Measurements from ENCODE around the gene POU3F1.
"Not testable (repeated sequence)": the region's sequence is repeated elsewhere in the genome, so short reads cannot be mapped to it uniquely, and the experiment has no call there.

The POU3F1 gene

DNA sequence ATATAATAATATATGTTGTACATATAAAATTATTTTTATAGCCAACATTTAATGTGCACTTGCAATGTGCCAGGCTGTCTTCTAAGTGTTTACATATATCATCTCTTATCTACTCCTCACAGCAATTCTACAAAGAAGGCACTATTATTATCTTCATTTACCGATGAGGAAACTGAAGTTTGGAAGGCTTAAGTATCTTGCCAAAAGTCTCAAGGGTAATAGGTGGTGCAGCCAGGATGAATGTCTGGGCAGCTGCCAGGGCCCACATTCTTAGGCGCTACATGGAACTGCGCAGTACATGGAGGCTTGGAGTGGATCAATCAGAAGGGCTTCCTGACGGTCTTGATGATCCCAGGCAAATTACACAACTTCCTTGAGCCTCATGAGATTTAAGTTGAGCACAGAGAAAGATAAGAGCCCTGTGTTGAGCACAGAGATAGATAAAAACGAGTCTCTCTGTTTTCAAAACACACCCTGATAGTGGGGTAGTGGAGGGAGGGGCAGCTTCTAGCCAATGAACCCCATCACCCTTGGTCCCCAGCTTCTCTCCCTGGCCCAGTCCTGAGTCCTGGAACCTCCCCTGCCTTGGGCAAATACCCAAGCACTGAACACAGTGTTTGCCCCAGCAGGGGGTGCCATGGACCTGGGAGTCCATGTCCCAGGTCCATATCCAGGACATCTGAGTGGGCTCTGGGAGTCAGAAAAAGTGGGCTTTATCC lies 9.2 kb downstream of the POU3F1 start:
- no peaks in the 10 kb centered on the region for H3K27me3 ChIP-seq (ENCODE audit: low read depth, low read length)
- TF ChIP-seq CTCF (IDR thresholded peaks at IDR 0.05; ENCODE audit: low read depth, low read length) (peak; percentile 39), EZH2phosphoT487 (IDR thresholded peaks at IDR 0.05; ENCODE audit: low read depth) (no peak)

DNA sequence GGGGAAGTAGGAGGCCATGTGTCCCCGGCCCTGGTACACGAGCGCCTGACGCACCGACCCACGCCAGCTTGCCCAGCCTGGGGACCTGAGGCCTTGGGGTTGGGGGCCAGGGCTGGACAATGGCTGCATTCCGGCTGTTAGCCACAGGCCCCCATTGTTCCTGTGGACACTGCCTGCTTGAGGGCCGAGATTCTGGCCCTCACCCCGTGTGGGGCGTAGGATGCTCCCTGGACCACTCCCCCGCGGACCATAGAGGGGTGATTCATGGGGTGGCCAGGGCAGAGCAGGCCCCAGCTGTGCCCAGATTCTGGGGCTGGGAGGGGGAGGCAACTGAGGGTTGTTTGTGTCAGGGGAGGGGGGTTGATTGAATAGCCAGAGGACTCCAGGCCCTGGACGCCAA lies 11.7 kb downstream of the POU3F1 start:
- TF ChIP-seq CTCF (IDR thresholded peaks at IDR 0.05; ENCODE audit: low read depth, low read length) (no peak), EZH2phosphoT487 (IDR thresholded peaks at IDR 0.05; ENCODE audit: low read depth) (no peak)
- no peaks in the 10 kb centered on the region for H3K27me3 ChIP-seq (ENCODE audit: low read depth, low read length)
- H3K4me3 ChIP-seq (ENCODE audit: low read length) = no peak overlapping the region
- H3K9me3 ChIP-seq (ENCODE audit: insufficient read depth, low read length) = no peaks in the 10 kb centered on the region
- H2AFZ ChIP-seq (ENCODE audit: low read depth, low read length) = no peak overlapping the region
- peaks cover 91% of the 10 kb centered on the region for H3K79me2 ChIP-seq (ENCODE audit: low read length)
- no peaks in the 10 kb centered on the region for H3K36me3 ChIP-seq (replicated peaks; ENCODE audit: low read depth, low read length)
- H4K20me1 ChIP-seq (ENCODE audit: insufficient read depth, low read length) = no peaks in the 10 kb centered on the region
- H3K4me1 ChIP-seq (ENCODE audit: low read length) = peaks cover 68% of the 10 kb centered on the region
- no peak overlapping the region for H3K9ac ChIP-seq (ENCODE audit: low read length)
- no peak overlapping the region for H3K4me2 ChIP-seq (ENCODE audit: low read length)
- H3K27ac ChIP-seq (ENCODE audit: low read length) = no peak overlapping the region

More for the DNA sequence above, 9.2 kb downstream of the POU3F1 start:
- Histone ChIP-seq H3K4me3 (ENCODE audit: low read length) (no peak overlapping the region), H3K4me2 (ENCODE audit: low read length) (no peak overlapping the region), H3K27ac (ENCODE audit: low read length) (peak overlapping the region; percentile 43; the same call in 1 of the 2 replicates), H4K20me1 (ENCODE audit: insufficient read depth, low read length) (no peaks in the 10 kb centered on the region), H3K4me1 (ENCODE audit: low read length) (peaks cover 66% of the 10 kb centered on the region), H3K9ac (ENCODE audit: low read length) (no peak overlapping the region), H2AFZ (ENCODE audit: low read depth, low read length) (no peak overlapping the region), H3K9me3 (ENCODE audit: insufficient read depth, low read length) (no peaks in the 10 kb centered on the region), H3K79me2 (ENCODE audit: low read length) (peaks cover 93% of the 10 kb centered on the region), H3K36me3 (replicated peaks; ENCODE audit: low read depth, low read length) (peaks cover 13% of the 10 kb centered on the region)

- not testable (repeated sequence) for H3K9me3 ChIP-seq (ENCODE audit: insufficient read depth, low read length); H3K4me3 ChIP-seq (ENCODE audit: low read length); H3K36me3 ChIP-seq (replicated peaks; ENCODE audit: low read depth, low read length); H3K27me3 ChIP-seq (ENCODE audit: low read depth, low read length); H2AFZ ChIP-seq (ENCODE audit: low read depth, low read length); H3K4me2 ChIP-seq (ENCODE audit: low read length); H3K27ac ChIP-seq (ENCODE audit: low read length); H3K9ac ChIP-seq (ENCODE audit: low read length); H4K20me1 ChIP-seq (ENCODE audit: insufficient read depth, low read length)
- peaks cover 86% of the 10 kb centered on the region for H3K79me2 ChIP-seq (ENCODE audit: low read length)
- peaks cover 65% of the 10 kb centered on the region for H3K4me1 ChIP-seq (ENCODE audit: low read length)
These were observed 13.6 kb downstream of the POU3F1 start for GRCh38 chr1:38032992-38033391.

GRCh38 chr1:38031513-38031866 lies 15.1 kb downstream of the POU3F1 start:
- no peak overlapping the region for H3K4me3 ChIP-seq (ENCODE audit: low read length)
- no peak overlapping the region for H2AFZ ChIP-seq (ENCODE audit: low read depth, low read length)
- no peaks in the 10 kb centered on the region for H4K20me1 ChIP-seq (ENCODE audit: insufficient read depth, low read length)
- H3K9ac ChIP-seq (ENCODE audit: low read length) = peak overlapping the region; percentile 89
- H3K27ac ChIP-seq (ENCODE audit: low read length) = peak overlapping the region; percentile 100
- no peaks in the 10 kb centered on the region for H3K9me3 ChIP-seq (ENCODE audit: insufficient read depth, low read length)
- H3K4me2 ChIP-seq (ENCODE audit: low read length) = peak overlapping the region; percentile 82; the same call in 1 of the 2 replicates
- no peak for TF ChIP-seq CTCF (IDR thresholded peaks at IDR 0.05; ENCODE audit: low read depth, low read length)
- TF ChIP-seq EZH2phosphoT487 (IDR thresholded peaks at IDR 0.05; ENCODE audit: low read depth) = no peak
- H3K36me3 ChIP-seq (replicated peaks; ENCODE audit: low read depth, low read length) = no peaks in the 10 kb centered on the region
- H3K4me1 ChIP-seq (ENCODE audit: low read length) = peaks cover 70% of the 10 kb centered on the region
- H3K79me2 ChIP-seq (ENCODE audit: low read length) = peaks cover 86% of the 10 kb centered on the region
- H3K27me3 ChIP-seq (ENCODE audit: low read depth, low read length) = no peaks in the 10 kb centered on the region

Data from OCI-LY3 (cell line).